ENCODE measurements around the gene ABCD1. TPM values are rescaled to one million over a fixed set of nuclear protein-coding genes. Genes with fewer than 3 reads are reported as not detected.

ABCD1 gene
- total and polyA plus RNA-seq, 8 donors = 5.8 to 13.2 (median 9.8) TPM

DNA sequence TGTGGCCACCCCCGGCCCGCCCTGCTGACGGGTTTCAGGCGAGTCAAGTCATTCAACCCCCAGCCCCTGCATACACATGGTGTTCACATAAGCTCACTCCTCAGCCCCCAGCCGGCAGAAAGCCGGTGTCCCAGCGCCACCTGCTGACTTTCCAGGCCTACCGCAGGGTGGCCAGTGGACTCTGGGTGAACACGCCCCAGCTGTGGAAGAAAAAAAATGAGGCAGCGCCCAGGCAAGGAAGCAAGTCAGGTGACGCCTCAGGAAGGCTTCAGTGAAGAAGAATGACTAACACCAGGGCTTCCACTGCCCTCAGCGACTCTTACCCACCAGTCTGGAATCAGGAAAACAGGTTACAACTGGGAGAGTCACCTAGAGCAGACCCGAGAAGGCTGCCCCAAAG lies 16.2 kb upstream of the ABCD1 start:
- Histone ChIP-seq H3K27ac (no peak overlapping the region), H3K36me3 (peaks cover 0 to 4% (median 0%) of the 10 kb centered on the region in 3 donors), H3K27me3 (no peaks in the 10 kb centered on the region), H3K9me3 (no peaks in the 10 kb centered on the region), H3K4me1 (peaks cover 0 to 4% (median 0%) of the 10 kb centered on the region in 3 donors), H3K4me3 (no peak overlapping the region)
- TF ChIP-seq, protein P1, sequence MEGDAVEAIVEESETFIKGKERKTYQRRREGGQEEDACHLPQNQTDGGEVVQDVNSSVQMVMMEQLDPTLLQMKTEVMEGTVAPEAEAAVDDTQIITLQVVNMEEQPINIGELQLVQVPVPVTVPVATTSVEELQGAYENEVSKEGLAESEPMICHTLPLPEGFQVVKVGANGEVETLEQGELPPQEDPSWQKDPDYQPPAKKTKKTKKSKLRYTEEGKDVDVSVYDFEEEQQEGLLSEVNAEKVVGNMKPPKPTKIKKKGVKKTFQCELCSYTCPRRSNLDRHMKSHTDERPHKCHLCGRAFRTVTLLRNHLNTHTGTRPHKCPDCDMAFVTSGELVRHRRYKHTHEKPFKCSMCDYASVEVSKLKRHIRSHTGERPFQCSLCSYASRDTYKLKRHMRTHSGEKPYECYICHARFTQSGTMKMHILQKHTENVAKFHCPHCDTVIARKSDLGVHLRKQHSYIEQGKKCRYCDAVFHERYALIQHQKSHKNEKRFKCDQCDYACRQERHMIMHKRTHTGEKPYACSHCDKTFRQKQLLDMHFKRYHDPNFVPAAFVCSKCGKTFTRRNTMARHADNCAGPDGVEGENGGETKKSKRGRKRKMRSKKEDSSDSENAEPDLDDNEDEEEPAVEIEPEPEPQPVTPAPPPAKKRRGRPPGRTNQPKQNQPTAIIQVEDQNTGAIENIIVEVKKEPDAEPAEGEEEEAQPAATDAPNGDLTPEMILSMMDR (IDR thresholded peaks at IDR 0.05) = peak; percentile 35 to 54 (median 40)
- ATAC-seq = peak; percentile 82 to 94 (median 91)
- peak; percentile 74 to 90 (median 82) for DNase-seq
- WGBS, 2 donors = 15 to 23% methylated on average over 13 of the region's 13 CpGs
- no peak for FAIRE-seq
- intact Hi-C loops (cut with DNase I) = no loop called here

DNA sequence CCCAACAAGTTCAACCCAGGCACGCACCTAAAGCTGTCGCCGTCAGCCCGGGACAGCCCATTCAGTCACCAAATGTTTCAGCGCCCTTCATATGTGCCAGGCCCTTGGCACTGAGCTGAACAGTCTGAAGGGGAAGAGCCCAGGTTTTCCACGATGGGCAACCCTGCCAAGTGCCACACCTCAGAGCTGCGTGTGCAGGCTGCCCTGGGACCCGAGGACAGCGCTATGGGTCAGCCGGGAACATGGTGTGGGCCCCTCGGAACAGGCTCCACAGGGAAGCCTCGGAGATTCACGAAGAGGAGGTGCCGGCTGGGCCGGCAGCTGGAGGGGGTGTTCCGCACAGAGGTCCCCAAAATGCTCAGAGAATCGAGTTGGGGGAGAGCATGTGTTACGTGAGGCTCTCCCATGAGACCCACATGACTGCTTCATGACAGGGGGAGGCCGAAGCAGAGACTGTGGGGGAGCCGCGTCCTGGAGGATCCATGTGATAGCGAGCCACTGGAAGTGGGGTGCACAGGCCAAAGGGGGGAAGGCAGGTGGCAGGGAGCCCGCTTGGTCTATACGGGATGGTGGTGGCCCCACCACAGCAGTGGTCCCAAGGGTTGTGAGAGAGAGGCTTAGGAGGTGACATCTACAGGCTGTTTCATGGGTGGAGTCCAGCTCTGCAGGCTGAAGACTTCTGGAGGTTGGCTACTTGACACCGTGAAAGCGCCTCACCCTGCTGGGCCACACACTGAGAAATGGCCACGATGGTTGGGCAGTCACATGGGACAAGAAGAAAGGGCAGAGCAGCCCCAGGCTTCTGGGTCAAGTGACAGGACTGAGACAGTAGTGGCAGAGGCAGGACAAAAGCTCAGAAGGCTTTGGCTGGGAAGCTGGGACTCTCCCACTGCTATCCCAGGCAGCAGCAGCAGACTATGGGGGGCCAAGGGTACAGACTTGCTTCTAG lies 14.7 kb upstream of the ABCD1 start:
- peak in 2 of 6 donors; percentile 23 to 56 for DNase-seq

DNA sequence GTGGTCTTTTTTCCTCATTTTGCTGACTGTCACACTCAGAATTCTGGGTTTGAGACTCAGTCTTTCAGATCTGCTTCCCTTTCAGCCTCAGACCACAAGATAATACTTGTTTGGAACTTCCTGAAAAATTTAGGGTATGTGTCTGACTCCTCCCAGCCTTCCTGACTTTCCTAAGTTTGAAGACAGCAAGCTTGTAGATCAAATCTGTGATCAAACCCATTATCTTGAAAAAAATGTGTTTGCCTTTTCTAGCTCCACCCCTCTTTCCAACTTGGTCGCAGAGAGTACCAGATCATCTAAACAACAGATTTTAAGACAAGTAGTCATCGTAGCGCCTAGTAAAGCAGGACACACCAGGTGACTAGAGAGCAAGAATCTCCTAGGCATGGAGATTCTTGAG lies 10.4 kb upstream of the ABCD1 start:
- H3K27ac ChIP-seq = no peak overlapping the region
- peaks cover 0 to 5% (median 0%) of the 10 kb centered on the region in 3 donors for H3K4me1 ChIP-seq
- ATAC-seq (peak in 1 of 4 donors; percentile 18), FAIRE-seq (no peak), DNase-seq (no peak)
- peaks cover 0 to 9% (median 9%) of the 10 kb centered on the region in 3 donors for H3K36me3 ChIP-seq
- WGBS, 2 donors = 69 to 76% methylated on average over 3 of the region's 3 CpGs
- intact Hi-C loops (cut with DNase I) = no loop called here
- TF ChIP-seq, protein P1 (IDR thresholded peaks at IDR 0.05) = no peak
- no peak overlapping the region for H3K4me3 ChIP-seq
- no peaks in the 10 kb centered on the region for H3K27me3 ChIP-seq
- H3K9me3 ChIP-seq = no peaks in the 10 kb centered on the region

More for the DNA sequence above, 14.7 kb upstream of the ABCD1 start:
- WGBS, 2 donors = 80 to 85% methylated on average over 27 of the region's 27 CpGs
- Histone ChIP-seq H3K9me3 (no peaks in the 10 kb centered on the region), H3K36me3 (peaks cover 0 to 7% (median 6%) of the 10 kb centered on the region in 3 donors), H3K27ac (no peak overlapping the region), H3K4me1 (peaks cover 0 to 4% (median 0%) of the 10 kb centered on the region in 3 donors), H3K27me3 (no peaks in the 10 kb centered on the region), H3K4me3 (no peak overlapping the region)
- ATAC-seq = no peak
- intact Hi-C loops (cut with DNase I) = no loop called here
- TF ChIP-seq, protein P1 (IDR thresholded peaks at IDR 0.05) = no peak
- no peak for FAIRE-seq

DNA sequence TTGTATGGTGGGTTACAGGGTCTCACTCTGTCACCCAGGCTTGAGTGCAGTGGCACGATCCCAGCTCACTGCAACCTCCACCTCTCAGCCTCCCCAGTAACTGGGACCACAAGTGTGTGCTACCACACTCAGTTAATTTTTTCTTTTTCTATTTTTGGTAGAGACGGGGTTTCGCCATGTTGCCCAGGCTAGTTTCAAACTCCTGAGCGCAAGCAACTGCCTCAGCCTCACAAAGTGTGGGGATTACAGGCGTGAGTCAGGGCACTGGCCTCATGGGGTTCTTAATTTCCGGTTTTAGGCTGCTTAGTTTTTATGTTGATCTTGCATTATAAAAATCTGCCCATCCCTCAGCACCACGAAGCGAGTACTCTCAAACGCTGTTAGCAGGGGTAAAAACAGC lies 7.2 kb upstream of the ABCD1 start:
- FAIRE-seq (no peak), DNase-seq (no peak), ATAC-seq (no peak)
- TF ChIP-seq, protein P1 (IDR thresholded peaks at IDR 0.05) = no peak
- intact Hi-C loops (cut with DNase I) = no loop called here
- 86 to 90% methylated on average over 9 of the region's 9 CpGs for WGBS, 2 donors
- H3K4me3 ChIP-seq = no peak overlapping the region
- no peaks in the 10 kb centered on the region for H3K27me3 ChIP-seq
- no peak overlapping the region for H3K27ac ChIP-seq
- peaks cover 0 to 17% (median 1%) of the 10 kb centered on the region in 3 donors for H3K4me1 ChIP-seq
- peaks cover 0 to 9% (median 9%) of the 10 kb centered on the region in 3 donors for H3K36me3 ChIP-seq
- no peaks in the 10 kb centered on the region for H3K9me3 ChIP-seq

Data from pancreas (tissue), 10 donors.